Measurements from ENCODE around the gene OR5W2.
"Not testable (repeated sequence)": the region's sequence is repeated elsewhere in the genome, so short reads cannot be mapped to it uniquely, and the experiment has no call there.

OR5W2 gene

GRCh38 chr11:55914482-55914881 lies at the start of gene OR5W2:
TSS of gene OR5W2 (minus strand) at chr11:55914582. CDS start at chr11:55914582, 0 bp downstream.
- DNase-seq = no peak

- no peak for DNase-seq
Observed at GRCh38 chr11:55956521-55956920, 42.1 kb upstream of the OR5W2 start.

DNA sequence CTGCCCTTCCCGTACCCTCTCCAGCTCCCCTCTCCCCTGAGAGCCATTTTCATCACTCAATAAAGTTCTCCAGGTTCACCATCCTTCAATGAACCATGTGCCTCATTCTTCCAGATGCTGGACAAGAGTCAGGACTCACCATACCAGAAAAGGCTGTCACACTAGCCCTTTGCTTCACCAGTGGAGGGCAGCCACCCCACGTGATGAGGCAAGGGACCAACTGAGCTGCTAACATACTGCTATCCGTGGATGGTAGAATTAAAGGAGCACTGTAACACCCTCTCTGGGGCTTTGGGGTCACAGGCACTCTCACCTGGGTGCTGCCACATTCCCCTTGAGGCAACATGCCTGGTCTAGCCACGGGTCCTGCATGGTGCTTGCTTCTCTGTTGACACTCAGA lies 34.9 kb upstream of the OR5W2 start:
- DNase-seq = no peak

- DNase-seq = no peak
Observed at GRCh38 chr11:55942785-55943392, 28.5 kb upstream of the OR5W2 start.

DNA sequence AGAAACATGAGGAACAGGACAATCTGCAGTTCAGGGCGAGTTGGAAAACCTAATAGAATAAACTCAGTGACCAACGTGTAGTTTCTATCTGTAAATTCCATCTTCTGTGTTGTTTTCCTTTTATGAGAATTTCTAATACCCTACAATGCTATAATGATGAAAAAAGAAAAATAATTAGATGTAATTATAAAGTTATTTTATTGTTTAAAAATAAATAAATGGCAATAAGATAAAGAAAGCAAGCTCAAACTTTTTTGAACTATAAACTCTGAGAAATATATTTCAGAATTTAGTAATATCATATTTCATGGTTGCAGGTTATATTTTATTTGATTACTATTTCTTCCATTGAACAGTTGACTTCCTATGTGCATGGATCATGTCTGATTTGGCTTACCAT lies 21.9 kb upstream of the OR5W2 start, which contains the start of gene OR5I1:
Gene OR5I1, minus strand, starts transcription at position 101 of the 400 bp plus-strand sequence. Its CDS starts 0 bp downstream, at position 101.
- no peak for DNase-seq

GRCh38 chr11:55920537-55920936 lies 6.2 kb upstream of the OR5W2 start:
- DNase-seq = no peak

DNA sequence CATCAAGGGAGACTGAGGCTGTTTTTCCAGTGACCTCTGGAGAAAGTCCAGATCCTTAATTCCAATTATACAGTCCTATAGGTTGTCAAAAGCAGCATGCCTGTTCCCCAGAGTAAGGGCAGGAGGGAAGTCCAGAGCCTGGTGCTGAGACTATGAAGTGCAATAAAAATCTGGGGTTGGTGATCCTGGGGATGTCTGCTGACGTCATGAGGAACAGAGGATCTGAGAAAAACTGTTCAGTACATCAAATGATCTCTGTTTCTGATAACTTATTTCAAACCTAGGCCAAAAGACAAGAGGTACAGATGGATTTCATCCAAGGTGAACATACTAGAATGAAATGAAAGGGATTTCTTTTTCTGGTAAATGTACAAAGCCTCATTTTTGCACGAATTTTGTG lies 12.1 kb downstream of the OR5W2 start:
- DNase-seq = no peak

DNA sequence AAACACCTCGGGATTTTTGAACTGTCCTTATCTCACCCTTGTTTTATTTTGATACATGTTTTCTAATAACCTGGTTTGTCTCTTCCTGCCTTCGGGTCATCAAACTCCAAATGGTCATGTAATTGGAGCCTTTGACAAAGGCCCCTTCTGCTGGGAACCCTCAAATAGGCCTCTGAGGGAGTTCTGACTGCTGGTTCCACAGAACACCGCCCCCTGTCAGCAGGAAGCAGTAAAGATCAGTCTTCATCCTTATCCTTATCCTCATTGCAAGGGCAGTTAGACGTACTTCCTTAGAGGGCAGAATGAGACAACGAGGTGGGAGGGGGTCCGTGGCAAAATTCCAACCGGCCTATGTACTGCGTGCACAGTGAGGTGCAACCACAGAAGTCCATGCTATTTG lies 19.2 kb downstream of the OR5W2 start:
- DNase-seq = no peak

DNA sequence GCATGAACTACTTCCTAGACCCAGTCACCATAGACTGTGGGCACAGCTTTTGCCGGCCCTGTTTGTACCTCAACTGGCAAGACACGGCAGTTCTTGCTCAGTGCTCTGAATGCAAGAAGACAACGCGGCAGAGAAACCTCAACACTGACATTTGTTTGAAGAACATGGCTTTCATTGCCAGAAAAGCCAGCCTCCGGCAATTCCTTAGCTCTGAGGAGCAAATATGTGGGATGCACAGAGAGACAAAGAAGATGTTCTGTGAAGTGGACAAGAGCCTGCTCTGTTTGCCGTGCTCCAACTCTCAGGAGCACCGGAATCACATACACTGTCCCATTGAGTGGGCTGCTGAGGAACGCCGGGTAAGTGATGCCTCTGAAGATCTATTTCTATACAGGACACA lies 28.9 kb downstream of the OR5W2 start:
- DNase-seq = not testable (repeated sequence)

DNA sequence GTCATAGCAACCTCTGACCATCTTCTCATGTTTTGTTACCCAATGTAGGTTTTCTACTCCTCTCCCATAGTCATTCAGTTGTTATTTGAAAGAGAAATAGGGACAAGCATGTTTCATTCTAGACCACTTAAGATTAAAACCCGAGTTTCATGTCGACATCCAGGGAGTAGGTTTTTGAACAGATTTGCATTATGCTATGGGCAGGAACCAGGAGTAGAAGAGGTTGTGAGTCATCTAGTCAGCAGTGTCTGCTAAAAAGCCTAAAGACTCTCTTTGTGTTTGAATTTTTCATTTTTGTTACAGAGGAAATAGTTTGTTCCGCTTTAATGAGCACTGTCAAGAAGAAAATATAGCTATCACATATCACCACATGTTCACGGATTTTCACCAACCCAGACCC lies 29.4 kb downstream of the OR5W2 start:
- DNase-seq = not testable (repeated sequence)

- DNase-seq = not testable (repeated sequence)
Observed at GRCh38 chr11:55882997-55883396, 31.4 kb downstream of the OR5W2 start, which contains the start of gene TRIM51. TSS of gene TRIM51 (plus strand) at chr11:55883297. CDS start at chr11:55885429, 2,132 bp downstream.

DNA sequence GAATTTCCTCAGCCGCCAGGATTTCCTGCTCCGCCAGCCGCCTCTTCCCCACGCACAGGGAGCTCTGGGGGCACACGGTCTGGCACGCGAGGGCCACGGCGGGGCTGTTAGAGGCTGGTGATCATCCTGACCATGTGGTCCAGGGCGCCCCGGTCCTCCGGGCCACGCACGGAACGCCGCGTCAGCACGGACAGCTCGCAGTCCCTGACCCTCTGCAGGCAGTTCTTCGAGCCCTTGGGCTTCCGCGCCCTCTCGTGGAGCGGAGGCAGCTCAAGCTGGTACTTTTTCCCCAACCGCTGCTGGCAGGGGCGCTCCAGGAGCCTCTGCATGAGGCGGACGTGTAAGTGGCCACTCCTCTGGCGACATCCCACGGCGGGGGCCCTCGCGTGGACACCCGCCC lies 41.2 kb downstream of the OR5W2 start:
- not testable (repeated sequence) for DNase-seq

DNA sequence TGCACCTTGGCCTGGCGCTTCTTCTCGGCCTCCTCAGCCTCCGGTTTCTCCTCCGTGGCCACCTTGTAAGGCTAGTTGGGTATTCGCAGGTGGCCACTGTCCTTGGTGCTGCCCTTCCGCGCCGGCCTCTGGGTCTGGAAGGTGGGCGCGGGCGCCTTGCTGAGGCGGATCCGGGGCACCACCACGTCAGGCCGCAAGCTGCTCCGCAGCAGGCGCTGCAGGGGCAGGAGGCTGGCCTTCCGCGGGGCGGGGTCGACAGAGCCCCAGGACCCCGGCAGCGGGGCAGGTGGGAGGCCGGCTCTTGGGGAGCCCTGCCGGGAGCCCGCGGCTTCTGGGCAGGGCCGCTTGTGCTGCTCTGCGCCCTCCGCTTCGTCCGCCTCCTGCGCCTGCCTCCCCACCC lies 41.7 kb downstream of the OR5W2 start:
- not testable (repeated sequence) for DNase-seq

DNA sequence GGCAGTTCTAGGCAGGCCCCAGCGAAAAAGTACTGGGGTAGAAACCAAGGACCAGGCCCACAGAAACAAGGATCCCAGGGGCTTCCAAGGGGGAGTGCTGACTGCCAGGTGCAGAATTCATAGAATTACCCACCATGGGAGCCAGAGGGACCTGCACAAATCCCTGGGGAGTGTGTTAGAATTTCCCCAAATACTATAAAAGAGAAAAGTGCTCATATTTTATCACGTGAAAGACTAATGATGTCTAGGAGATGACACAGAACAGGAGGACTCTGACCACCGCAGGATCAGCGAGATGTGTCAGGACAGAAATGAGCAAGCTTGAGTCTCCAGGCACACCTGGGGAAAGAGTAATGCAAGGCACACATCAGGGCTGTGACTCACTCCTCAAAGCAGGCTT lies 47.0 kb downstream of the OR5W2 start:
- not testable (repeated sequence) for DNase-seq

All from CD4-positive, alpha-beta T cell treated with Interferon alpha-2 for 1 hour (primary cell).